Measurements from ENCODE around the gene SPATS2.

Gene SPATS2

DNA sequence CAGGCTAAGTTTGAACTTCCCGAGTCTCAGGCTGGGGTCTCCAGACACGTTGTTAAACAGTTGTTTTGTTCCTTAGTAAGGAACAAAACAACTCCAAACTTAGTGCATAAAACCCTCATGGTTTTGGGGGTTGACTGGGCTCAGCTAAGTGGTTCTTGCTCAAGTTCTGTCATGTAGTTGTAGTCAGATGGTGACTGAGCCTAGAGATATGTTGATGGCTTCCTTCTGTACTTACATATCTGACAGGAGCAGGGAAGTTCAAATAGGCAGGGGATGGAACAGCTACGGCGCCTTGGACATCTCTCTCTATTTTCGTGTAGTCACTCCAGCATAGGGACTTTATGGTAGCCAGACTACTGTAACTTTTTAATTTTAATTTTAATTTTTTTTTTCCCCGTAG lies 45.7 kb downstream of the SPATS2 start:
- H3K4me3 ChIP-seq (ENCODE audit: low read depth, low read length), result no peak overlapping the region
- TF ChIP-seq, protein P1, sequence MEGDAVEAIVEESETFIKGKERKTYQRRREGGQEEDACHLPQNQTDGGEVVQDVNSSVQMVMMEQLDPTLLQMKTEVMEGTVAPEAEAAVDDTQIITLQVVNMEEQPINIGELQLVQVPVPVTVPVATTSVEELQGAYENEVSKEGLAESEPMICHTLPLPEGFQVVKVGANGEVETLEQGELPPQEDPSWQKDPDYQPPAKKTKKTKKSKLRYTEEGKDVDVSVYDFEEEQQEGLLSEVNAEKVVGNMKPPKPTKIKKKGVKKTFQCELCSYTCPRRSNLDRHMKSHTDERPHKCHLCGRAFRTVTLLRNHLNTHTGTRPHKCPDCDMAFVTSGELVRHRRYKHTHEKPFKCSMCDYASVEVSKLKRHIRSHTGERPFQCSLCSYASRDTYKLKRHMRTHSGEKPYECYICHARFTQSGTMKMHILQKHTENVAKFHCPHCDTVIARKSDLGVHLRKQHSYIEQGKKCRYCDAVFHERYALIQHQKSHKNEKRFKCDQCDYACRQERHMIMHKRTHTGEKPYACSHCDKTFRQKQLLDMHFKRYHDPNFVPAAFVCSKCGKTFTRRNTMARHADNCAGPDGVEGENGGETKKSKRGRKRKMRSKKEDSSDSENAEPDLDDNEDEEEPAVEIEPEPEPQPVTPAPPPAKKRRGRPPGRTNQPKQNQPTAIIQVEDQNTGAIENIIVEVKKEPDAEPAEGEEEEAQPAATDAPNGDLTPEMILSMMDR (IDR thresholded peaks at IDR 0.05; ENCODE audit: borderline replicate concordance, insufficient read depth, low read depth, low read length), result no peak

DNA sequence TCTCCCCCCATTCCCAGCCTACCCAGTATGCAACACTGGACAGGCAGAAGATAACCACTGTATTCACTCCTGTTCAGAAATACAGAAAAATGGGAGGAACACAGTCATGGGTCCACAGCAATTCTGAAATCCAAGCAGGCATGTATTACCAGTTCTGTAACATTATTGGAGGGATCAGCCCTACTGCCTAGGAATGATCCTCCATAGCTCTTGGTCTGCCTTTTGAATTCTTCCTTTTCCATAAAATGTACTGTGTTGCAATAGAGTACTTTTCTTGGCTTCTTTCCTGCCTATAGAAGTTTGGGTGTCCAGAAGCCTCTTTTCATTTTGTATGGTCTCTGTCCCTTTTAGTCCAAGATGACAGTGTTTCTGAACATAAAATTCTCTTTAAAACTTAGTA lies 46.5 kb downstream of the SPATS2 start:
- H3K4me3 ChIP-seq (ENCODE audit: low read depth, low read length), result no peak overlapping the region
- TF ChIP-seq, protein P1 (IDR thresholded peaks at IDR 0.05; ENCODE audit: borderline replicate concordance, insufficient read depth, low read depth, low read length), result no peak

DNA sequence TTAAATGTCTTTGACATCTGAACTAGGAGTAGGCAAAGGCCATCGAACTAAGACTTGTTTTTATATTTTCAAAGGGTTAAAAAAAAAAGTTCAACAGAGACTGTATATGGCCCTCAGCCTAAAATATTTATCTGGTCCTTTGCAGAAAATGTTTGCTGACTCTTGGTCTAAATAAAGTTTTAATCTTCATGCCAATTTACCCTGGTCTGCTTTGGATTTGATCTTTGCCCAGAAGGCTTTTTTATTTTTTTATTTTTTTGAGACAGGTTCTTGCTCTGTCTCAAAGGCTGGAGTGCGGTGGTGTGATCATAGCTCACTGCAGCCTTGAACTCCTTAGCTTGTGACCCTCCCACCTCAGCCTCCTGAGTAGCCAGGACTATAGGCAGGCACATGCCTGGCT lies 47.1 kb downstream of the SPATS2 start:
- TF ChIP-seq, protein P1 (IDR thresholded peaks at IDR 0.05; ENCODE audit: borderline replicate concordance, insufficient read depth, low read depth, low read length), result no peak
- no peak overlapping the region for H3K4me3 ChIP-seq (ENCODE audit: low read depth, low read length)

DNA sequence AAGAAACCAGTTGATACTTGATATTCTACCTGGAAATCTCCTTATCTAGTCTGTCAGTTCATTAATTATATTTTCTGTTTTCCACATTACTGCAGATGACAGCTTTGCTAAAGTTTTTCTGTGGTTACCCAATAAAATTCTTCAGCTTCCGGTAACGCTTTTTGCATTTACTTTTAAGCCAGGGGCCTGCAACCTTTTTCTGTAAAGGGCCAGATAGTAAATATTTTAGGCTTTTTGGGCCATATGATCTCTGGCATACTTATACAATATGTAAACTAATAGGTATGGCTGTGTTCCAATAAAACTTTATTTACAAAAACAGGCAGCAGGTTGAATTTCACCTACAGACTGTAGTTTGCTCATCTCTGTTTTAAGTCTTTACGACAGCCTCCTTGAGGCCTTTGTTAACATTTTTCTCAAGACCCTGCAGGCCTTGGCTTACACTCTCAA lies 48.3 kb downstream of the SPATS2 start:
- H3K4me3 ChIP-seq (ENCODE audit: low read depth, low read length), result no peak overlapping the region
- TF ChIP-seq, protein P1 (IDR thresholded peaks at IDR 0.05; ENCODE audit: borderline replicate concordance, insufficient read depth, low read depth, low read length), result no peak

DNA sequence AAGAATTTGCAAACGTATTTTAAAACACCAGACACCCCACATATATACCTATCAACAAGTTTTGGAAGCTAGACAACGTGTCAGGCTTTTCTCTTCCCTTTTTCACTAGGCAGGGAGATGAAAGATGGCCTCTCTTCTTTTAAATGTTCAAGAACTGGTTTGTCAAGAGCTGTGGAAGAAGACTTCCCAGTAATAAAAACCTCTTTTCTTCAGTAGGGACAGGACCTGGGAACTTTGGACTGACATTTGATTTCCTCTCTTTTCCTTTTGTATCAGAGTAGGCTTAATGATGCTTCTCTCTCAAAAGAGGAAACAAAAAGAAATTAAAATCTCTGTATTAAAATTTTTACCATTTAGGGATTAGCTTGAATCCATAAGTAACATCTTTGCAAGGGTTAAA lies 49.6 kb downstream of the SPATS2 start:
- TF ChIP-seq, protein P1 (IDR thresholded peaks at IDR 0.05; ENCODE audit: borderline replicate concordance, insufficient read depth, low read depth, low read length), result no peak
- H3K4me3 ChIP-seq (ENCODE audit: low read depth, low read length), result no peak overlapping the region

DNA sequence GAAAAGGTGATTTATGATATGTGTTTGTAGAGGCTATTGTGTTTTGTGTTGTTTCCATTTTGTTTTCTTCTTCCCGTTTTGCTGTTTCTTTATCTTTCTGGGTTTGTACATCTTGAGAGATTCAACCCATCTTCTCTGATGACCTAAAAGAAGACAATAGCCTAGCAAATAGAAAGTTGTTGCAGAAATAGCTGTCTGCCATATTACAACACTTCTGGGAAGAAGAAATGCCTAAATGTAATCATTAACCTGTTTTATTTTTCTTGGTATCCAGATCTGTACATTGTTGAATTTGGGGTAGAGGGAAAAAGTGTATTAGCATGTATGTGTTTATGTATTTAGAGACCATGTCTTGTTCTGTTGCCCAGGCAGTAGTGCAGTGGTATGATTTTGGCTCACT lies 50.3 kb downstream of the SPATS2 start:
- TF ChIP-seq, protein P1 (IDR thresholded peaks at IDR 0.05; ENCODE audit: borderline replicate concordance, insufficient read depth, low read depth, low read length), result no peak
- no peak overlapping the region for H3K4me3 ChIP-seq (ENCODE audit: low read depth, low read length)

DNA sequence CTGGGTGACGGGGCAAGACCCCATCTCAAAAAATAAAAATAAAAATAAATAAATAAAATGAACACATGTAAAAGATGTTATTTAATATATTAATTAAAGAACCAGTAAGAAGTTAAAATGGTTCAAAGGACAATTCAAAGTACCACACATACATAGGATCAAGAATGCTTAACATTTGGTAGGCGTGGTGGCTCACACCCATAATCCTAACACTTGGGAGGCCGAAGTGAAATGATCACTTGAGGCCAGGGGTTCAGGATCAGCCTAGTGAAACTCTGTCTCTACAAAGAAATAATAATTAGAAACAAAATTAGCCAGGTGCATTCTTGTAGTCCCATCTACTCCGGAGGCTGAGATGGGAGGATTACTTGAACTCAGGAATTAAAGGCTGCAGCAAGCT lies 53.3 kb downstream of the SPATS2 start:
- no peak overlapping the region for H3K4me3 ChIP-seq (ENCODE audit: low read depth, low read length)
- TF ChIP-seq, protein P1 (IDR thresholded peaks at IDR 0.05; ENCODE audit: borderline replicate concordance, insufficient read depth, low read depth, low read length), result no peak

Data from GM12875 (cell line).